ENCODE data around the gene LENG9. TPM values are rescaled to one million over a fixed set of nuclear protein-coding genes. Genes with fewer than 3 reads are reported as not detected.

LENG9 gene
- total RNA-seq, 1 donor from 2014 or later, result 2.2 TPM

DNA sequence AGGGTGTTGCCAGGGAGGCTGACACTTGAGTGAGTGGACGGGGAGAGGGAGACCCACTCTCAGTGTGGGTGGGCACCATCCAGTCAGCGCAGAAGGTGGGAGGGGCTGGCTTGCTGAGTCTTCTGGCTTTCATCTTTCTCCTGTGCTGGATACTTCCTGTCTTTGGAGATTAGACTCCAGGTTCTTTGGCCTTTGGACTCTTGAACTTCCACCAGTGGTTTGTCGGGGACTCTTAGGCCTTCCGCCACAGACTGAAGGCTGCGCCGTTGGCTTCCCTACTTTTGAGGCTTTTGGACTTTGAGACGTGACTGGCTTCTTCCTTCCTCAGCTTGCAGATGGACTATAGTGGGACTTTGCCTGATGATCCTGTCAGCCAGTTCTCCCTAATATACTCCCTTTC, 18.8 kb downstream of the LENG9 start:
- DNase-seq (ENCODE audit: low spot score), result no peak
- no peak for ATAC-seq

DNA sequence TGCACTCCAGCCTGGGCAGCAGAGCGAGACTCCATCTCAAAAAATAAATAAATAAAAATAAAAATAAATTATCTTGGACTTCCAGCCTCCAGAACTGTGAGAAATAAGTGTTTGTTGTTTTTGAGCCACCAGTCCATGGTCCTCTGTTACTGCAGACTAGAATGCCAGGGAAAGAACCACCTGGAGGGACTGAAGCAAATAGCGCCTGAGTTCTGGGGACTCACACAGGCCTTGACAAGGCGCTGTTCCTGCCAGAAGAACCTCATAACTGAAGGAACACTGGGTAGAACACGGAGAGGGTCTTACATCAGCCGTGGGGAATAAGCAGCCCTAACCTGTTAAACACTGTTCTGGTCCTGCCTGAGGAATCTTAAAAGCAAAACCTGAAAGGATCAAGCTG, 22.9 kb downstream of the LENG9 start:
- no peak for ATAC-seq

DNA sequence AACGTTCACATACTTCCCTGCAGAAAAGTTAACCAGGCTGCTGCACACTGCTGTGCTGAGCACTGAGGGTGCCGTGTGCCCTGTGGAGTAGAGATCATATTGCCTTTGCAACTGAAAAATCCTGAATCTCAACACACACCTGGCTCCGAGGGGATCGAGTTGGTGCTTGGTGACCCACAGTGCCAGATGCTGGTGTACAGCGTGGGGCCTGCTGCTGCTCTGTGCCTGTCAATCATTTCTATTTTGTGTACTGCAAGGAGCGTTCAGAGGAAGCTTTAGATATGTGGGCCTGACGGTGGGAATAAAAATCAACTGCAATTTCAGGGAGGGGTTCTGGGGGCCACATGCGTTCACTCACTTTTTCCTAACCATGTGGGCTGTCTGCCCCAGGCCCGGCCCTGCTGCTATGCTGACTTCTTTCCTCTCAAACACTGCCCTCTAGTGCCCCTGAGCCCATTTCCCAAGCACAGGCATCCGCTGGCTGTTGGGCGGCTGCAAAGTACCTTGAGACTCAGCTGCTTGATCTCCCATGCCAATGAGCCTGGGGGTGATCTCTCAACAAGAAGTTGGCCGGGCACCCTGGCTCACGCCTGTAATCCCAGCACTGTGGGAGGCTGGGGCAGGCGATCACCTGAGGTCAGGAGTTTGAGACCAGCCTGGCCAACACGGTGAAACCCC, 24.3 kb downstream of the LENG9 start:
- no peak for DNase-seq (ENCODE audit: low spot score)
- ATAC-seq, result peak; percentile 54

More for the DNA sequence above, 22.9 kb downstream of the LENG9 start:
- no peak for DNase-seq (ENCODE audit: low spot score)

DNA sequence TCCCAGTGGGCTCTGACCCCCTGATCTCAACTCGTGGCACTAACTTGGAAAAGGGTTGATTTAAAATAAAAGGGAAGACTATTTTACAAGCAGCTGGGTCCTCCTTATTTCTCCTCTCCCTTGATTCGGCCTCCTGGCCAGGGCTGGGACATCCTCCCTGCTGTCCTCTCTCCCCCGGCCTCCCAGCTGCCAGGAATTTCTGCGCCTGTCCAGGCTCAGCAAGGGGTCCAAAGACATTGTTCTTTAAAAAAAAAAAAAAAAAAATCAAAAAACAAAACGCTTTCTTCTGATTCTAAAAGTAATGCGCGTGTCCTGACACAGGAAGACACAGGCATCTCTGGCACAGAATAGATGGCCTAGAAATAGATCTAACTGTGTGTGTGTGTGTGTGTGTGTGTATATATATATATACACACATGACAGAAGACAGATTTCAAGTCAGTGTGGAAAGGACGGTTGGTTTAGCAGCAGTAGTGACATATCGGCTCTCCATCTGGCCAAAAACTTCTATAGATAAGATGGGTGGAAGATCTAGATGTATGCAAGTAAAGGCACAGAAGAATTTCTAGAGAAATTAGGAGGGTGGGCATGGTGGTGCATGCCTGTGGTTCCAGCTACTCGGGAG, 26.8 kb downstream of the LENG9 start:
- ATAC-seq, result no peak
- DNase-seq (ENCODE audit: low spot score), result no peak

GRCh38 chr19:54436031-54436523, 27.5 kb downstream of the LENG9 start:
- ATAC-seq (no peak), DNase-seq (ENCODE audit: low spot score) (no peak)

DNA sequence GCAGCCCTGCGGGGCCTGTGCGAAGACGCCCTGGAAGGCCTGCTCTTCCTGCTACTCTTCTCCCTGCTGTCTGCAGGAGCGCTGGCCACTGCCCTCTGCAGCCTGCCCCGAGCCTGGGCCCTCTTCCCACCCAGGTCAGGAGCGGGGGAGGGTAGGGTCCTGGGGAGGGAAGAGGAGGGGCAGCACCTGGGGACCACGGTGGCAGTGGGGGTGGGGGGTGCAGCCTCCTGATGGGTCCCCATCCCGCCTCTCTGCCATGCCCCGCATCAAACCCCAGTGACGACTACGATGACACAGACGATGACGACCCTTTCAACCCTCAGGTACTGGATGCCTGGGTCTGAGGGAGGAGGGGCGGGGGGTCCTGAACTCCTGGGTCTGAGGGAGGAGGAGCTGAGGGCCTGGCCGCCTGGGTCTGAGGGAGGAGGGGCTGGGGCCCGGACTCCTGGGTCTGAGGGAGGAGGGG, 28.0 kb downstream of the LENG9 start:
- ATAC-seq, result no peak
- DNase-seq (ENCODE audit: low spot score), result no peak

- DNase-seq (ENCODE audit: low spot score), result no peak
- no peak for ATAC-seq
Observed at GRCh38 chr19:54434873-54435214, 28.7 kb downstream of the LENG9 start.

GRCh38 chr19:54434112-54434872, 29.3 kb downstream of the LENG9 start:
- DNase-seq (ENCODE audit: low spot score), result no peak
- no peak for ATAC-seq

- DNase-seq (ENCODE audit: low spot score) (no peak), ATAC-seq (no peak)
Observed at GRCh38 chr19:54433697-54434096, 29.9 kb downstream of the LENG9 start.

DNA sequence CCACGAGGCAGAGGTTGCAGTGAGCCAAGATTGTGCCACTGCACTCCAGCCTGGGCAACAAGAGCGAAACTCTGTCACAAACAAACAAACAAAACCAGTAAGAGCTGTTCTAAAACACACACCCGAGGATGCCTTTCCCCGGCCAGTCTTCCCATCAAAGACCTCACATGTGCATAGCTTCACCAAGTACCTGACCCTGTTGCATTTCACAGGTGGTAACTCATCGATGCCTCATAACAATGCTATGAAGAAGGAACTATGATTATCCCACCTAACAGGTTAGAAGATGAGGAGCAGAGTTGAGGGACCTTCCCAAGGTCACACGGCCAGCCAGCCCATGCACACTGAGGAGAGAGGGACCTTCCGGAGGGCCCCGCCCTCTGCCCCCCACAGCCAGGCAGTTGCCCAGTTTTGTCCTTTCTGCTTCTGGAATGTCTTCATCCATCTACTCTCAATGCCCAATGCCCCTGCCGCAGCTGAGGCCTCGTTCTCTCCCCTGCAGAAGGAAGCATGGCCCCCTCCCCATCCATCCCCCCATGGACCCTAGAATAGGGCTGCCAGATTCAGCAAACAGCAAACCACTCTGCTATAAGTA, 31.3 kb downstream of the LENG9 start:
- DNase-seq (ENCODE audit: low spot score) (no peak), ATAC-seq (no peak)

GRCh38 chr19:54431255-54431838, 32.2 kb downstream of the LENG9 start:
- peak; percentile 79 for DNase-seq (ENCODE audit: low spot score)
- ATAC-seq, result peak; percentile 71

DNA sequence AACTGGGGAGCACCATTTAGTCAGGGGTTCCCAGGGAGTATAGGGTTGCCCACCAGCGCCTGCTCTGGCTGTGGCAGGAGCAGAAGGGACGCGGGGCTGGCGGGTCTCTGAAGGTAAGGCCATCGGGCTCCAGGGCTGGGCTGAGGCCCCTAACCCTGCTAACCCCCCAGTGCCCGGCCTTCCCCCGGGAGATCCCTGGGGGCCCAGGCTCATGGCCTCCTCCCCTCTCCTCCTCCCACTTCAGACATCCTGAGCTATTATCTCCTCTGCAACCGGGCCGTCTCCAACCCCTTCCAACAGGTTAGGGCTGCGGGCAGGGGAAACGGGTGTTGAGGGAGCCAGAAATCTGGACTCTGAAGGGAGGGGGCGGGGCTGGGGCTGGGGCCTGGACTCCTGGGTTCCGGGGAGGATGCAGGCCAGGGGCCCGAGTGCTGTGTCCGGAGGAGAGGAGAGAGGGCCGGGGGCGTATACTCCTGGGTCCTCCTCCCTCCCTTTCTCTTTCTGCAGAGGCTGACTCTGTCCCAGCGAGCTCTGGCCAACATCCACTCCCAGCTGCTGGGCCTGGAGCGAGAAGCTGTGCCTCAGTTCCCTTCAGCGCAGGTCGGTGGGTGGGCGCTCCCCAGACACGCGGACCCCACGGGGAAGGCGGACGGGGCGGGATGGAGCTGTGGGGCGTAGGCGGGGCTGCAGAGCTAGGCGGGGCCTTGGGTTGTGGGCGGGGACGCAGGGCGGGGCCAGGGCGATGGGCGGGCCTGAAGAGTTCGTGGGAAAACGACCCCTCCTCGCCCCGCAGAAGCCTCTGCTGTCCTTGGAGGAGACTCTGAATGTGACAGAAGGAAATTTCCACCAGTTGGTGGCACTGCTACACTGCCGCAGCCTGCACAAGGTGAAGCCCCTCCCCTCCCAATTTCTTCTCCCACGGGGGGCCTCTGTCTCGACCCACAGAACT, 33.0 kb downstream of the LENG9 start:
- DNase-seq (ENCODE audit: low spot score), result no peak
- ATAC-seq, result peak; percentile 54

DNA sequence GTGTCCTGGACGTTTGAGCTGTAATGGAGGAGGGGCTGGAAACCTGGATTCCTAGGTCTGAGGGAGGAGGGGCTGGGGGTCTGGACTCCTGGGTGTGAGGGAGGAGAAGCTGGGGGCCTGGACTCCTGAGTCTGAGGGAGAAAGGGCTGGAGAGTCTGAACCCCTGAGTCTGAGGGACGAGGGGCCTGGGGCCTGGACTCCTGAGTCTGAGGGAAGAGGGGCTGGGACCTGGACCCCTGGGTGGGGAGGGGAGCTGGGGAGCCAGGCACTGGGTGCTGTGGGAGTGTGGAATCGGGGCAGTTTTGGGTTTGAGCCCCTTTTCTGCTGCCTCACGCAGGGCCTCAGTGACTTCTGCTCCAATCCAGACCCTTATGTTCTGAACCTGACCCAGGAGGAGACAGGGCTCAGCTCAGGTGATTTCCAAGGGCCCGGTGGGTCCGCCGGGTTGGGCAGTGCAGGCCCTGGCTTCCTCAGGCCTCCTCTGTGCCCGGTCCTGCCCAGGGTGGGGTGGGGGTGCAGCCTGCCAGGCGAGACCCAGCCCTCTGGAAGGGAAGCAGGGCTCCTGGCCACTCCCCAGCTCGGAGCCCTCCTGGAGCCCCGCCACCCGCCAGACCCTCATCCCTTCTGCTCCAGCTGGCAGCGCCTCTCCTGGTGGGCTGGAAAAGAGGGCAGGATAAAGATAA, 33.9 kb downstream of the LENG9 start:
- ATAC-seq, result no peak
- DNase-seq (ENCODE audit: low spot score), result no peak

GRCh38 chr19:54429176-54429495, 34.4 kb downstream of the LENG9 start:
- no peak for ATAC-seq
- no peak for DNase-seq (ENCODE audit: low spot score)

GRCh38 chr19:54428323-54429175, 35.0 kb downstream of the LENG9 start:
- no peak for ATAC-seq
- DNase-seq (ENCODE audit: low spot score), result no peak

- DNase-seq (ENCODE audit: low spot score) (no peak), ATAC-seq (no peak)
Observed at GRCh38 chr19:54427586-54427985, 36.0 kb downstream of the LENG9 start.

DNA sequence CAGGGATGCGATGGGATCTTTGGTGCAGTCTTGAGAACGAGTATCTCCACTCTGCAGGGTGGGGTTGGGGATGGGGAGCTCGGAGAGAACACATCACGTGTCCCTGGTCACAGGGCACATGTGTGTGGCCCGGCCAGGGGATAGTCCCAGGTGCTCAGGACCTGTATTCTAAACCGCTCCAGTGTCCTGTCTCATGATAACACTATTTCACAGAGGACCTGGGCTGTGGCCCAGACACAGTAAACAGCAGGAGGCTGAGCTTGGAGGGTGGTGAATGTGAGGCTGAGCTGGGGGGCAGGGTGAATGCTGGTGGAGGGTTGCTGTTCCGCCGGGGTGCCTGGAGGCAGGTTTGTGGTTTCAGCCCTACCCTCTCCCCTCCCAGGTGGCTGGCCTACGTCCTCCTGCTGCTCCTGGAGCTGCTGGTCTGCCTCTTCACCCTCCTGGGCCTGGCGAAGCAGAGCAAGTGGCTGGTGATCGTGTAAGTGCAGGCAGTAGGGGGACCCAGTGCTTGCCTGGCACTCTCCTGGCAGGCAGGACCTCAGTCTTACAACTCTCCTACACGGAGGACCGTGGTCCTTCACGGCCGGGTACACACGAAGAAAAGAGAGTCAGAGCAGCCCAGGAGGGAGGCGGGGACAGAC, 37.2 kb downstream of the LENG9 start:
- DNase-seq (ENCODE audit: low spot score), result no peak
- no peak for ATAC-seq

DNA sequence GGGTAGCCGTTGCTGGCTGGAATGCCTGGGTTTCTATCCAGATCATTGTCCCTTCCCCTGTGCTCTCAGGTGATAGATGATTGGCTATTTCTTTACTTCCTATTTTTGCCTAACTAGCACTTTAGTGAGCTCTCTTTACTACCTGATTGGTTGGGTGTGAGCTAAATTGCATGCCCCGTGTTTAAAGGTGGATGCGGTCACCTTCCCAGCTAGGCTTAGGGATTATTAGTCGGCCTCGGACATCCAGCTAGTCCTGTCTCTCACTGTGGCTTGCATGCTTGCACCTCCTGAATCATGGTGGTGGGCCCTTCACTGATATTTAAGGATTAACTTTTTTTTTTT, 38.2 kb downstream of the LENG9 start:
- DNase-seq (ENCODE audit: low spot score) (no peak), ATAC-seq (no peak)

Data from left lobe of liver (tissue), 2 donors.